ENCODE results near the gene PMM1. TPM values are rescaled to one million over a fixed set of nuclear protein-coding genes. Genes with fewer than 3 reads are reported as not detected.

The PMM1 gene
- total RNA-seq, 4 donors from 2014 or later = 44.0 to 60.4 (median 50.1) TPM

DNA sequence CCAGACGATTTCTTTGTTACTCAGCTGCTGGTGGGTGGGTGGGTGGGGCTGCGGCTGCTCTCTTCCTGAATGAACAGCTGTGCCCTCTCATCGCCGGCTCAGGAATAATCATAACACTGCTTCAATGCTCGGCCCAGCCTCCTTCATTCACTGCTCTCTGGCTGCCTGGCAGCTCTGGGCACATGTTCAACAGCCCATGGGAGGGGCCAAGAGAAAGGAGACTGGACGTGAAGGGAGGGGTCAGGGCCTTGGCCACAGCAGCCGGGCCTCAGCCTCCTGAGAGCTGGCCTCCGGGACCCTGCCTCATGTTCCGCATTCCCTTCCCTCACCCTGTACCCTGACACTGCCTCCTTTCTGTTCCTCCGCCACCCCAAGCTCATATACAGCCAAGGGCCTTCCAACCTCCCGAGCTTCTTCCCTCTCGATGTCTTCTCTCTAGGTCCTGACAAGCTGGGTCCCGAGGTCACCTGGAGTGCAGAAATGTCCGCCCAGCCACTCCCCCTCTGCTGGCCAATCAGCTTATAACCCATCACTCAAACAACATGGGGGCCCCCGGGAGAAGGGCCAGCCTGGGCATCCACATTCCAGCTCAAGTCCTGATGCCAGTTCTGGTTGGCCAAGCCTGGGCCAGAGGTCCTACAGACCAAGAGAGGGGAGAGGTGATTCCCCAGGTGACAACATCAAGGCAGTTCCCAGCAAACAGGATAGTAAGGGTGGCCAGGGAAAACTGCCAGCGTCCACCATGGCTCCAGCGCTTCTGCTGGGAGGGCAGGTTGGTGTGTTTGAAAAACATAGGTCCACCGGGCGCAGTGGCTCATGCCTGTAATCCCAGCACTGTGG is 32.0 kb downstream of the PMM1 start:
- intact Hi-C loops (cut with DNase I; ENCODE audit: low total_unique reads) = no loop called here
- TF ChIP-seq, protein P1, sequence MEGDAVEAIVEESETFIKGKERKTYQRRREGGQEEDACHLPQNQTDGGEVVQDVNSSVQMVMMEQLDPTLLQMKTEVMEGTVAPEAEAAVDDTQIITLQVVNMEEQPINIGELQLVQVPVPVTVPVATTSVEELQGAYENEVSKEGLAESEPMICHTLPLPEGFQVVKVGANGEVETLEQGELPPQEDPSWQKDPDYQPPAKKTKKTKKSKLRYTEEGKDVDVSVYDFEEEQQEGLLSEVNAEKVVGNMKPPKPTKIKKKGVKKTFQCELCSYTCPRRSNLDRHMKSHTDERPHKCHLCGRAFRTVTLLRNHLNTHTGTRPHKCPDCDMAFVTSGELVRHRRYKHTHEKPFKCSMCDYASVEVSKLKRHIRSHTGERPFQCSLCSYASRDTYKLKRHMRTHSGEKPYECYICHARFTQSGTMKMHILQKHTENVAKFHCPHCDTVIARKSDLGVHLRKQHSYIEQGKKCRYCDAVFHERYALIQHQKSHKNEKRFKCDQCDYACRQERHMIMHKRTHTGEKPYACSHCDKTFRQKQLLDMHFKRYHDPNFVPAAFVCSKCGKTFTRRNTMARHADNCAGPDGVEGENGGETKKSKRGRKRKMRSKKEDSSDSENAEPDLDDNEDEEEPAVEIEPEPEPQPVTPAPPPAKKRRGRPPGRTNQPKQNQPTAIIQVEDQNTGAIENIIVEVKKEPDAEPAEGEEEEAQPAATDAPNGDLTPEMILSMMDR (IDR thresholded peaks at IDR 0.05) = no peak
- TF ChIP-seq POLR2A (IDR thresholded peaks at IDR 0.05) = no peak
- no peak for DNase-seq (ENCODE audit: low spot score in 2 of 2)
- 49 to 59% methylated on average over 19 of the region's 19 CpGs for WGBS, 2 donors
- no peak overlapping the region for H3K4me3 ChIP-seq (ENCODE audit: low read depth, poor library complexity, severe bottlenecking)

DNA sequence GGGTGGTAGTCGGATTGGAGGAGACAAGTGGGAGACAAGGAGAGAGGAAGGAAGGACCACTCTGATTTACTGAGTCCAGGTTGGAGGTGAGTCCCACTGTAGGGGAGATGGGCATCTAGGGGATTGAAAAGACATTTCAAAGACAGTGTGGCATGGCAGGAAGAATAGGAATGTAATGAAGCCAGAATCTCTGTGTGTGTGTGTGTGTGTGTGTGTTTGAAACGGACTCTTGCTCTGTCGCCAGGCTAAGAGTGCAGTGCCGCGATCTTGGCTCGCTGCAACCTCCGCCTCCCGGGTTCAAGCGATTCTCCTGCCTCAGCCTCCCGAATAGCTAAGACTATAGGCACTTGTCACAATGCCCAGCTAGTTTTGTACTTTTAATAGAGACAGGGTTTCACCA is 33.1 kb downstream of the PMM1 start:
- H3K4me3 ChIP-seq (ENCODE audit: low read depth, poor library complexity, severe bottlenecking) = no peak overlapping the region
- 82 to 91% methylated on average over 10 of the region's 10 CpGs for WGBS, 2 donors
- no peak for DNase-seq (ENCODE audit: low spot score in 2 of 2)
- intact Hi-C loops (cut with DNase I; ENCODE audit: low total_unique reads) = no loop called here
- no peak for TF ChIP-seq POLR2A (IDR thresholded peaks at IDR 0.05)
- TF ChIP-seq, protein P1 (IDR thresholded peaks at IDR 0.05) = no peak

DNA sequence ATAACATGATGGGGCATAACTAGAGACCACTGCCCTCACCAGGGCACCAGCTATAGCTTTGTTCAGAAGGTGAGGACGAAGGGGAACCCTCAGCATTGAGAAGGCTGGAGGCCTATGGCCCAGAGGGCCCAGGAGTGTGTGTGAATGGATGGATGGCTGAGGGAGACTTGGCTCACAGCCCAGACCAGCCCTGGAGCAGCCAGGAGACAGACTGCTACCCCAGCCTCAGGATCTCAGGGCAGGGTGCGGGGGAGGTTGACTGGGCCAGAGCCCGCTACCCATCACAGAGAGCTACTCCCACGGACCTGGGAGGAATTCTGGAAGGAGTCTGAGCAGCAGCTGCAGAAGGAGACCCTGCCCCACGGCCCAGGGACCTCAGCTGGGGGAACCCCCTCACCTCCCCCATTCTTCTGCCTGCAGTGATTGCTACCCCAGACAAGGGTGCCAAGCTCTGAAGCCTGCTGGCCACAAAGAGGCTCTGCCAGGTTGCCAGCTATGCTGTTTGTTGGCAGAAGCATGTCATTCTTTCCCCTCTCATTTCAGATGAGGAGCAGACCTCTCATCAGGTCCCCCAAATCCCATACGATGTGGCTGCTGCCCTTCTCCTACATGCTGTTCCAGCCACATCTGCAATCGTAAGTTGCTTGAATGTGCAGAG is 34.2 kb downstream of the PMM1 start:
- WGBS, 2 donors = 74 to 78% methylated on average over 7 of the region's 7 CpGs
- no peak for DNase-seq (ENCODE audit: low spot score in 2 of 2)
- intact Hi-C loops (cut with DNase I; ENCODE audit: low total_unique reads) = no loop called here
- no peak for TF ChIP-seq POLR2A (IDR thresholded peaks at IDR 0.05)
- TF ChIP-seq, protein P1 (IDR thresholded peaks at IDR 0.05) = no peak
- H3K4me3 ChIP-seq (ENCODE audit: low read depth, poor library complexity, severe bottlenecking) = no peak overlapping the region

DNA sequence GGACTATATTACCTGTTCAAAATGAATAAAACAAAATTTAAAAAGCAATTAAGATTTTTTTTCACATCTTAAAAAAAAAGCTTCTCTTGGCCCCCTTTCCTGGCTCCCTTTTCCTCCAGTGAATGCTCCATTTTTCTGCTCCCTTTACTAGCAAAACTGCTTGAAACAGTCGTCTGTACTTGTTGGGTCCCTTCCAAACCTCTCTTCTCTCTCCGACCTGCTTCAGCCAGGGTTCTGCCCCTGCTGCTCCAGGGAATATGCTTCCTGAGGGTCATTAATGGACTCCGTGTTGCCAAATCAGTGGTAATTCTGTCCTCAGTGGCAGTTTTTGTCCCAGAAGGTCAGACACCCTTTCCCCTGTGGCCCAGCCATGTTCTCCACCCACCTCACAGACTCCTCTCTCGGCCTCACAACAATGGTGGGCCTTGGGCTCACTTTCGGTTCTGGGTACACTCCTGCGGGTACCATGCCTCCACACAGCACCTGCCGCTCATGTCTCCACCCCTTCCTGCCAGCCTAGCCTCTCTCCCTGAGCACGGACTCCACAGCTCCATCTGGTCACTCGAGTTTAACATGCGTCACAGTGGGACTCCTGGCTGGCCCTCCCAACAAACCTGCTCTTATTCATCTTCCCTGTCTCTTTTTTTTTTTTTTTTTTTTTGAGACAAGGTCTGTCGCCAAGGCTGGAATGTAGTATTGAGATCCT is 37.6 kb downstream of the PMM1 start:
- no peak overlapping the region for H3K4me3 ChIP-seq (ENCODE audit: low read depth, poor library complexity, severe bottlenecking)
- intact Hi-C loops (cut with DNase I; ENCODE audit: low total_unique reads) = no loop called here
- no peak for DNase-seq (ENCODE audit: low spot score in 2 of 2)
- 66 to 74% methylated on average over 11 of the region's 11 CpGs for WGBS, 2 donors
- TF ChIP-seq POLR2A (IDR thresholded peaks at IDR 0.05) = no peak
- TF ChIP-seq, protein P1 (IDR thresholded peaks at IDR 0.05) = no peak

DNA sequence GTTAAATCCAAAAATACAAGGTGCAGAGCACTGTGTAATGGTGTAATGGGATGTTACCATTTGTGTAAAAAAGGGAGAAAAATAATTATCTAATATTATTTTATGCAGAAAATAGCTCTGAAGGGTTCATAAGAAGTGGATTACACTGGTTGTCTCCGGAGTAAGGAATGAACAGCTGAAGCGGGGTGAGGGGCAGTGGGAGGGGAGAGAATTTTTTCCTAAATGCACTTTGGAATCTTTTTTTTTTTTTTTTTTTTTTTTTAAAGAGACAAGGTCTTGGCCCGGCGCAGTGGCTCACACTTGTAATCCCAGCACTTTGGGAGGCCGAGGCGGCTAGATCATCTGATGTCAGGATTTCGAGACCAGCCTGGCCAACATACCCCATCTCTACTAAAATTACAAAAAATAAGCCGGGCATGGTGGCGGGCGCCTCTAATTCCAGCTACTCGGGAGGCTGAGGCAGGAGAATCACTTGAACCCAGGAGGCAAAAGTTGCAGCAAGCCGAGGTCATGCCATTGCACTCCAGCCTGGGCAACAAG is 38.6 kb downstream of the PMM1 start:
- intact Hi-C loops (cut with DNase I; ENCODE audit: low total_unique reads) = no loop called here
- H3K4me3 ChIP-seq (ENCODE audit: low read depth, poor library complexity, severe bottlenecking) = no peak overlapping the region

More for the DNA sequence above, 38.6 kb downstream of the PMM1 start:
- no peak for DNase-seq (ENCODE audit: low spot score in 2 of 2)
- 87 to 88% methylated on average over 12 of the region's 12 CpGs for WGBS, 2 donors
- TF ChIP-seq POLR2A (IDR thresholded peaks at IDR 0.05) = no peak
- TF ChIP-seq, protein P1 (IDR thresholded peaks at IDR 0.05) = no peak
